ENCODE results near the gene PODXL2.

Gene PODXL2

DNA sequence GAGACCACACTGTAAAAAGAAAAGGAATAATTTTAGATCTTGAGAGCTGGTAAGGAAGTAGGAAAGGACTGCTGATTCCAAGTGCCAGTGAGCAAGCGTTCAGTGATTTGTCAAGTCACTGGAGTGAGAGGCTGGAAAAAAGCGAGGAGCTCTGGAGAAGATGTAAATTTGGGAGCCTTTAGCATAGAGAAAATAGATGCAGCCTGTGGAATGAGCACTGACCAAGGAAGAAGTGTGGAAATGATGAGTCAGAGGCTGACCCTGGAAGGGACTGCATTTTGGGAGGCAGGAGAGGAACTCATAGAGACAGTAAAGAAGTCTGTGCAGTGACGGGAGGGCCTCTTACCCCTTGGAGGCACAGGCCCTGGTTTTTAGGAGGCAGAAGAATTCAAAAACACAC is 26.7 kb downstream of the PODXL2 start:
- DNase-seq (ENCODE audit: low read depth, low spot score) = no peak

DNA sequence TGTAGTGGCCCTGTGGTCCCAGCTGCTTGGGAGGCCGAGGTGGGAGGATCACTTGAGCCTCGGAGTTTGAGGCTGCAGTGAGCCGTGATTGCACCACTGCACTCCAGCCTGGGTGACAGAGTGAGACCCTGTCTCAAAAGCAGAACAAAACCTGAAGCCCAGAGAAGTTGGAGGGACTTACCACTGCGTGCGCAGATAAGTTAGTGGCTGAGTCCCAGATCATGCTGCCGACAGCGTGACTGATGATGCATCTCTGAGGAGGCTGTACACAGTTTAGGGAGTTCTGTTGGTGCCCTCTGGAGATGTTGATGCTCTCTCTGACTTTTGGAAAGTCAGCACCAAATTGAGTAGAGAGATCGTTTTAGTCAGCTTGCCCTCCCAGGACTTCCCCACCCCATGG is 27.9 kb downstream of the PODXL2 start:
- DNase-seq (ENCODE audit: low read depth, low spot score) = no peak

DNA sequence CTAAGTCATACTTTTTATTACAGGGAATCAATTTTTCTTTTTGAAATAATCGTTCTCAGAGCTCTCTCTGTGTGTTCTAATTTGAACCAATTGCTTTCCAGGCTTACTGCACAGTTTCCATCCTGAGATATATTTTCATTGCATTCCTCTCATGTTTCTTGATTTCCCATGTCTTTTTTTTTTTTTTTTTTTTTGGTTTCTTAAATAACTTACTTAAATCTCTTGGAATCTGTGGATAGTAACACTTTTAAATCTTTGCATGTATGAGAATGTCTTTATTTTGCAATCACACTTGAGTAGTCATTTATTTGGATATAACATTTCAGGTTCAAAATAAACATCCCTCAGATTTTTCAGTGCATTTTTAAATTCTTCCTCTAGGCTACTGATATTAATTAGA is 29.2 kb downstream of the PODXL2 start:
- DNase-seq (ENCODE audit: low read depth, low spot score) = no peak

GRCh38 chr3:127660621-127661251 is 31.8 kb downstream of the PODXL2 start:
- no peak for DNase-seq (ENCODE audit: low read depth, low spot score)

DNA sequence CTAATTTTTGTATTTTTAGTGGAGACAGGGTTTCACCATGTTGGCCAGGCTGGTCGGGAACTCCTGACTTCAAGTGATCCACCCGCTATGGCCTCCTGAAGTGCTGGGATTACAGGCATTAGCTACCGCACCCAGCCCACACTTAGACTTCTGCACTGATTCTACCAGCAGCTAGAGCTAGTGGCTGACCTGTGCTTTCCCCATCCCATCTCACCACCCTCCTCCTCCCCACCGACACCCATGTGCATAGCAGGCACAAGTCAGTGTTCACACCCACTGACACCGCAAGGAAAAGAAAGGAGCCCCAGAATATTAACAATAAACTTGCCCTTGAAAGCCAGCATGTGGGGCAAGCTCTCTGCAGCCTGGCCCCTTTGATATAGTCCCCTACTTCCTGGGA is 32.6 kb downstream of the PODXL2 start:
- DNase-seq (ENCODE audit: low read depth, low spot score) = no peak

GRCh38 chr3:127662001-127662469 is 33.0 kb downstream of the PODXL2 start:
- no peak for DNase-seq (ENCODE audit: low read depth, low spot score)

DNA sequence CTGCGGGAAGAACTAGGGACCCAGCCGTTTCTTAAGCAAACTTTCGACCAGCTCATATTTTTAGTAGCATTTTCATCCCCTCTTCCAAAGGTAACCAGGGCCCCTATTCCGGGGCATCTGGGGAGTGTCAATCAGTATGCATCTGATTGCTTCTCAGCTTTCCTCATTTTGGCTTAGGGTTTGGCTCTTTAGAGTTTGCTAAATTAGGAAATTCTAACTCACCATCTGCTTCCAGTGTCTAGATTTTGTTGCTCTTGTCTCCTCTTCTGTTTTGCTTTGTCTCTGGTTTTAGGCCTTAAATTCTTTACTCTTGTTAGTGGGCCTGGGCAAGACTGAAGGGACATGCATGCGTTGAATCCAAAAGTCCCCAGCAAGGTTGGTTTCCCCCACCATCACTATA is 34.2 kb downstream of the PODXL2 start:
- no peak for DNase-seq (ENCODE audit: low read depth, low spot score)

DNA sequence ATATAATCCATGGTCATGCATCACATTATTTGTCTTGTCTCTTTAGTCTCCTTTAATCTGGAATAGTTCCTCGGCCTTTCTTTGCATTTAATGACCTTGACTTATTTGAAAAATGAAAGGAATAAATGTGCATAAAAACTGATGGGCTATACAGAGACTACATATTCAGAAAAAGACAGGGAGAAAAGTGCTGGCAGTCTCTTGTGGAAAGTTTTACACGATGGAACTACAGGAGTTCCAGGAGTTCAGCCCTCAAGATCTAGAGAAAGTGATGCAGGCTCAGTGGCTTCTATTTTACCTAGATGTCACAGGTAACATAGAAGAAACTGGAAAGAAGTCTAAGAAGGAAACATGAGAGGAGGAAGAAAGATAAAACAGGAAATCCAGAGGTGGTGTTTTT is 36.2 kb downstream of the PODXL2 start:
- DNase-seq (ENCODE audit: low read depth, low spot score) = no peak

- no peak for DNase-seq (ENCODE audit: low read depth, low spot score)
Measured at GRCh38 chr3:127665586-127665985, 36.6 kb downstream of the PODXL2 start.

- DNase-seq (ENCODE audit: low read depth, low spot score) = no peak
Measured at GRCh38 chr3:127666676-127667075, 37.7 kb downstream of the PODXL2 start.

DNA sequence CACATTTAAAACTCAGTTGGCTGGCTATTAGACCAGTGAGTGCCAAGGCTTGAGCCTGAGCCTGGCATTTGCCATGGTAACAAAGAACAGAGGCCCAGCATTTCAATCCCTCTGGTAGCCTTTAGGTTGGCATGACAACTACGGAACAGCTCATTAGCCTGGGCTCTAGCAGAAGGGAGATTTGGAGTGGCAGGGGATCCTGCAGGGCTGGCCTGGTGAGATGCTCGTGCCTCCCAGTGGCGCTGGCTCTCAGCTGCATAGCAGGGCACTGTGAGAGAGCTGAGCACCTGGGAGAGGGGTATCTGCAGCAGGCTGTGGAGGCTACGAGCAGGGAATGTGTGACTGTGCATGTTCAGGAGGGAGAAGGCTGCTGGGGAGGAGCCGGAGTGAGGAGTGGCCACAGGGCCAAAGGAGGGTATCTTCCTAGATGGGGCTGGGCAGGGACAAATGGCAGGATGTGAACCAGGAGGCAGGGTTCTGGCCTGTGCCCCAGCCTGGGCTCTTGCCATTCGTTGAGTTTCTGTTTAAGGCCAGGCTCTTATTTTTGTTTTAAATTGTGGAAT is 38.2 kb downstream of the PODXL2 start:
- no peak for DNase-seq (ENCODE audit: low read depth, low spot score)

DNA sequence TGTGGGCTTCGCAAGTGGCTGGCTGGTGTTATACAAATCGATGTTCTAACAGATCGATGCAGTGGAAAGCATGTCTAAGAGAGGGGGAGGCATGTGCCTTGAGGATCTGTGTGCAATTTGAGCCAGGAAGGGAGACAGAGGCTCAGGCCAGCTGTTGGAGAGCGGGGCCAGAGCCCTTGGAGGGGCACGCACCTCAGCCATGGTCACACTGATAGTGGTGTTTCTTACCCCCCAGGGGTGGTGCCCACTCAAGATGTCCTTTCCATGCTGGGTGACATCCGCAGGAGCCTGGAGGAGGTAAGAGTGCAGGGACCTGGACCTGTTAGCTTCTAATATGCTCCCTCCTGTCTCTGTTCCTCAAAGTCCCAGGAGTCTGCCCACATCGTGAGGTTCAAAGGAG is 39.9 kb downstream of the PODXL2 start:
- no peak for DNase-seq (ENCODE audit: low read depth, low spot score)

- no peak for DNase-seq (ENCODE audit: low read depth, low spot score)
Measured at GRCh38 chr3:127669541-127670228, 40.7 kb downstream of the PODXL2 start.

- DNase-seq (ENCODE audit: low read depth, low spot score) = no peak
Measured at GRCh38 chr3:127670229-127670559, 41.2 kb downstream of the PODXL2 start.

- DNase-seq (ENCODE audit: low read depth, low spot score) = no peak
Measured at GRCh38 chr3:127670761-127671522, 42.0 kb downstream of the PODXL2 start.

DNA sequence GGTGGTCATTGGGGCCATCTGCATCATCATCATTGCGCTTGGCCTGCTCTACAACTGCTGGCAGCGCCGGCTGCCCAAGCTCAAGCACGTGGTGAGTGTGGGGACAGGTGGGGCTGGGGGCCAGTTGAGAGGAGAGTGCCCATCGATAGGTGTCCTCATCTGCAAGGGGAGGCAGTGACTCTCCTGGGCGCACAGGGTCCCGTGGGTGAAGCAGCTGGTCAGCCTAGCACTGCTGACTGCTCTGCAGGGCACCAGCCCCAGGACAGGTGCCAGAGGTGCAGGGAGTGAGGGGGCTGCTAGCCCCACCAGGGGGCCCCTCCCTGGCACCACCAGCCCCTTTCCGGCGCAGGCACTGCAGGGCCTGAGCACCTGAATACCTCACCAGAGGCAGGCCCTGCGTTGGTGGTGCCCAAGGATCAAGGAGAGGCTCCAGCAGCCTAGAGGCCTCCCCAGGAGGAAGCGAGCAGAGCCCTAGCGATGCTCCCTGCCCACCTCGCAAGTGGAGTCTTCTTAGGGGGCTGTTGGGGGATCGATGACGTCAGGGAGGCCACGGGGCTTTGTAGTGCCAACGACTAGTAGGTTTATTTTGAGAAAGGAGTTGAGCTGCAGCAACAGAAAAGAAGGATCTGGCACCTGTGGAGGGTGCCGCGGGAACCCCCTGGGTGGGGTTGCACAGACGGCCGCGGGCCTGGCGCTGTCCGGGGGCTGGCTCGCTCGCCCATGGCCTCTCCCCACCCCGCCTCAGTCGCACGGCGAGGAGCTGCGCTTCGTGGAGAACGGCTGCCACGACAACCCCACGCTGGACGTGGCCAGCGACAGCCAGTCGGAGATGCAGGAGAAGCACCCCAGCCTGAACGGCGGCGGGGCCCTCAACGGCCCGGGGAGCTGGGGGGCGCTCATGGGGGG is 42.8 kb downstream of the PODXL2 start:
- no peak for DNase-seq (ENCODE audit: low read depth, low spot score)

GRCh38 chr3:127672429-127673190 is 43.6 kb downstream of the PODXL2 start, which contains the start of gene ABTB1:
ABTB1 (plus strand) TSS chr3:127672952; CDS start chr3:127673026, 74 bp downstream.
- DNase-seq (ENCODE audit: low read depth, low spot score) = no peak

GRCh38 chr3:127673191-127674100 is 44.5 kb downstream of the PODXL2 start:
- no peak for DNase-seq (ENCODE audit: low read depth, low spot score)

GRCh38 chr3:127674101-127674721 is 45.2 kb downstream of the PODXL2 start:
- DNase-seq (ENCODE audit: low read depth, low spot score) = no peak

Data from smooth muscle cell of the brain vasculature (primary cell).